NCI-H526 treated with DMSO at 0.1 percent for 48 hours (cell line): ENCODE measurements around the gene MAMDC4.

Experiments used
- DNase-seq: peaks from one replicate; lab custom pipeline; 2025; lab: John Stamatoyannopoulos, UW

The MAMDC4 gene

DNA sequence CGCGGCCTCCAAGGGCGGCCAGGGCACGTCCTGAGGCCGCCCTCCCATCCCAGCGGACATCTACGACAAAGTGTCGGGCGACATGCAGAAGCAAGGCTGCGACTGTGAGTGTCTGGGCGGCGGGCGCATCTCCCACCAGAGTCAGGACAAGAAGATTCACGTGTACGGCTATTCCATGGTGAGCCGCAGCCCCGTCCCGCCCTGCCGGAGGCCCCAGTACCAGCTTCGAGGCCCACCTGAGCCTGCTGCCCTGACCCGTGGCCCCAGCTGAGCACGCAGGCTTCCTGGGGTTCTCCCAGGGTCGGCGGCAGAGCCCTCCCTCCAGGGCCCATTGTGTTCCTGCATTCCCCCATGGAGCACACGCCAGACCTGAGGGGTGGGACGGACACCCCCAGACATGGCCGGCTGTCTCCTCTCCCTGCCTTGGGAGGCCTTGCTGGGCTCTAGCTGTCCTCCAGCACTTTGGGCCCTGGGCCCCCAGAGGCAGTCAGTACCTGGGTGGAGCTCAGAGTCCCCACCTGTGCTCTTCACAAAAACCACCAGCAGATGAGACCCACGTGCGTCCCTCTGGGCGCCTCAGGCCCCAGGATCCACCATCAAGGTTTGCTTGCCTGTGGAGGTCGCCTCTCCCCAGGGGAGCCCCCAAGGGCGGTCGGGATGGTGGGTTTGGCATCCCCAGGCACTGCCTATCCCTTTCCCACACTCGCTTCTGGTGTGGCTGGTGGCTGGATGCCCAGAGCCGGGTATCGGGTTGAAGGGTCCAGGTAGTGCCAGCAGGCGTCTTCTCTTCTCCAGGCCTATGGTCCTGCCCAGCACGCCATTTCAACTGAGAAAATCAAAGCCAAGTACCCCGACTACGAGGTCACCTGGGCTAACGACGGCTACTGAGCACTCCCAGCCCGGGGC, 1.9 kb upstream of the MAMDC4 start:
- no peak for DNase-seq

DNA sequence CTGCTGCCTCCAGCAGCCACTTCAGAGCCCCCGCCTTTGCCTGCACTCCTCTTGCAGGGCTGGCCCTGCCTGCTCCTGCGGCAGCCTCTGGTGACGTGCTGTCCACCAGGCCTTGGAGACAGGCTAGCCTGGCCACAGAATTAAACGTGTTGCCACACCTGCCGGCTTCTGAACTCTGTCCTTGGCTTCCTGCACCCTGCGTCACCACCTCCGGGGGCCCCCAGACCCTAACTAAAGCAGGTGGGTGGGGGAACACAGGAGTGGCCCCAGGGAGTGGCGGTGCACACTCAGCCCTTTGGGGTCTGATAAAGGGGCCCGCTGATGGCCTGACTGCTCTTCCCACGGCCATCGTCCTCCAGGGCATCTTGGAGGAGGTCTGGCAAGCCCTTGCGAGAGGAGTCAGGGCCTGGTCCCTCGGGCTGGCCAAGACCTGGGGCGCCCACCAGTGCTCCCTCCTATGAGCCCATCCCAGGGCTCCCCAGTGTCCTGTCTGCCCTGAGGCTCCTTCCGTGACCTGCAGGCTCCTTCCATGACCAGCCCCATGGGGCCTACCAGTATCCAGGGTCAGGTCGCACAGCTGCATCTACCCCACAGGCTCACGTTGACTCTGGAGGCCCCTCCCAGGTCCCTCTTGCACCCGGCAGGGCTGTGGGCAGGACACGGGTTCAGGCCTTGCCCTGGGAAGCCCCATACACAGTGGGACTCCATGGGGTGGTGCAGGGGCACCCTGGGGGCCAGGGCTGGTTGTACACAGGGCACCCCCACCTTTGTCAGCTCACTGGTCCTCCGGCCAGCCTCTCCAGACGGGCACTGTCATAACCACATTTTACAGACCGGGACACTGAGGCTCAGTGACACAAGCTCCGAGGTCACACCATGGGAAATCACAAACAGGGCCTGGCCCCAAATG, 1.0 kb upstream of the MAMDC4 start:
- DNase-seq, result no peak

DNA sequence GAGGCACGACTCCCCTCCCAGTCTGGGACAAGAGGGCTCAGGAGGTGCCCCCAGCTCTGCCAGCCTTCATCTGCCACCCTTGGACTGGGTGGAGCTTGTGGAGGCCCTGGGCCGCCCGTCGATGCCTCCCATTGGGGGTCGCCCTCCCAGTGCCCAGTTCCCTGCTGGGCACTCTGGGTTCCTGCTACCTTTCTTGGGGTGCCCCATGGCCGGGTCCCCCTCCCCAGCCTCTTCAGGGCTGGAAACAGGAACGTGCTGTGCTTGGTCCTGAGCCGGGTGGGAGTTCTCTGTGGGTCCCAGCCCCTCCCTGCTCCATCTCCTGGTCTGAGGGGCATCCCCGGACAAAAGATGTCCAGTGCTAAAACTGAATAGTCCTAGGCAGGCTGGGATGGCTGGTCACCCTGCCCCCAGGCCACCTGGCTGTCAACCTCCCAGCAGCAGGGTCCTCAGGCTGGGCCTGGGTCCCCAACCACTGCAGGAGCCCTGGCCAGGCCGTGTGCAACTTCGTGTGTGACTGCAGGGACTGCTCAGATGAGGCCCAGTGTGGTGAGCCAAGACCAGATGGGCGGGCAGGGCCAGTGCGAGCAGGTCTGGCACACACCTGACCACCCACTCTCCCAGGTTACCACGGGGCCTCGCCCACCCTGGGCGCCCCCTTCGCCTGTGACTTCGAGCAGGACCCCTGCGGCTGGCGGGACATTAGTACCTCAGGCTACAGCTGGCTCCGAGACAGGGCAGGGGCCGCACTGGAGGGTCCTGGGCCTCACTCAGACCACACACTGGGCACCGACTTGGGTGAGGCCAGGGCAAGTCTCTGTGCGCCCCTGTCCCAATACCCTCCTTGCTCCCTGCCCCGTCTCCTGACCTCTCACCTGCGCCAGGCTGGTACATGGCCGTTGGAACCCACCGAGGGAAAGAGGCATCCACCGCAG, 784 bp downstream of the MAMDC4 start:
- no peak for DNase-seq

DNA sequence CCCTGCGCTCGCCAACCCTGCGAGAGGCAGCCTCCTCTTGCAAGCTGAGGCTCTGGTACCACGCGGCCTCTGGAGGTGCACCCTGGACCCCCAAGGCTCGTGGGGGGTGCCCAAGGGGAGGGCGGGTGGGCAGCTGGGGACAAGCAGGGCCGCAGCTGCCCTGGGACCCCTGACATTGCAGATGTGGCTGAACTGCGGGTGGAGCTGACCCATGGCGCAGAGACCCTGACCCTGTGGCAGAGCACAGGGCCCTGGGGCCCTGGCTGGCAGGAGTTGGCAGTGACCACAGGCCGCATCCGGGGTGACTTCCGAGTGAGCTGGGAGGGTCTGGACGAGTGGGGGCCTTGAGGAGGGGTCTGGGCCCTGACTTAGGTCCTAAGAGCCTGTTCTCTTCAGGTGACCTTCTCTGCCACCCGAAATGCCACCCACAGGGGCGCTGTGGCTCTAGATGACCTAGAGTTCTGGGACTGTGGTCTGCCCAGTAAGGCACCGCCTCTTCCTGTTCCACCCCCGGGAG, 1.5 kb downstream of the MAMDC4 start:
- DNase-seq, result no peak

DNA sequence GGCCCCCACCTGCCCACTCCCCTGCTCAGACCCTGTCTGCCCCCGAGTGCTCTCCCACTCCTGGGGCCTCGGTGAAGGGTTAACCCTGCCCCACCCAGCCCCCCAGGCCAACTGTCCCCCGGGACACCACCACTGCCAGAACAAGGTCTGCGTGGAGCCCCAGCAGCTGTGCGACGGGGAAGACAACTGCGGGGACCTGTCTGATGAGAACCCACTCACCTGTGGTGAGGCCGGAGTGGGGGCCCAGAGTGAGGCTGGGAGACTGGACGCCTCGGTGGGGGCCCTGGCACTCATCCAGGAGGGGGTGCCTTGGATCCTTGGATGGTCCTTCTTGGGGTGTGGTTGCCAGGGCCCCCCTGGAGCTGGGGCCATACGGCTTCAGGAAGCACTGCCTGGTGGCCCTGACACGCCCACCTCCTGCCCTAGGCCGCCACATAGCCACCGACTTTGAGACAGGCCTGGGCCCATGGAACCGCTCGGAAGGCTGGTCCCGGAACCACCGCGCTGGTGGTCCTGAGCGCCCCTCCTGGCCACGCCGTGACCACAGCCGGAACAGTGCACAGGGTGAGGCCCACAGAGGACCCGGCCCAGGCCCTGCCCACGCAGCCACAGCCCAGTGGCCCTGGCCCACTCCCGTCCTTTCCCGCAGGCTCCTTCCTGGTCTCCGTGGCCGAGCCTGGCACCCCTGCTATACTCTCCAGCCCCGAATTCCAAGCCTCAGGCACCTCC, 2.1 kb downstream of the MAMDC4 start:
- DNase-seq, result no peak

DNA sequence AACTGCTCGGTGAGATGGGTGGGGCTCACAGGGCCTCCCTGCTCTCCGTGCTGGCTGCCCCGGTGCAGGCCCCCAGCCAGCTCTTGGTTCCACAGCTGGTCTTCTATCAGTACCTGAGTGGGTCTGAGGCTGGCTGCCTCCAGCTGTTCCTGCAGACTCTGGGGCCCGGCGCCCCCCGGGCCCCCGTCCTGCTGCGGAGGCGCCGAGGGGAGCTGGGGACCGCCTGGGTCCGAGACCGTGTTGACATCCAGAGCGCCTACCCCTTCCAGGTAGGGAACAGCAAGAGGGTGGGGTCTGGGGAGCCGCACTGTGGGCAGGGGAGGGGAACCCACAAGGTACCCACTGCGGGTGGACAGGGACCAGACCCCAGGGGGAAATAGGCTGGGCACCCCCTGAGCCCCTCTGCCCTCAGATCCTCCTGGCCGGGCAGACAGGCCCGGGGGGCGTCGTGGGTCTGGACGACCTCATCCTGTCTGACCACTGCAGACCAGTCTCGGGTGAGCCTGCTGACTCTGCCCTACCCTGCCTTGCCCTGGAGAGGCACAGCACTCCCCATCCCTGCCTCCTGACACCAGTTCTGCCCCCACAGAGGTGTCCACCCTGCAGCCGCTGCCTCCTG, 2.8 kb downstream of the MAMDC4 start:
- DNase-seq, result no peak

DNA sequence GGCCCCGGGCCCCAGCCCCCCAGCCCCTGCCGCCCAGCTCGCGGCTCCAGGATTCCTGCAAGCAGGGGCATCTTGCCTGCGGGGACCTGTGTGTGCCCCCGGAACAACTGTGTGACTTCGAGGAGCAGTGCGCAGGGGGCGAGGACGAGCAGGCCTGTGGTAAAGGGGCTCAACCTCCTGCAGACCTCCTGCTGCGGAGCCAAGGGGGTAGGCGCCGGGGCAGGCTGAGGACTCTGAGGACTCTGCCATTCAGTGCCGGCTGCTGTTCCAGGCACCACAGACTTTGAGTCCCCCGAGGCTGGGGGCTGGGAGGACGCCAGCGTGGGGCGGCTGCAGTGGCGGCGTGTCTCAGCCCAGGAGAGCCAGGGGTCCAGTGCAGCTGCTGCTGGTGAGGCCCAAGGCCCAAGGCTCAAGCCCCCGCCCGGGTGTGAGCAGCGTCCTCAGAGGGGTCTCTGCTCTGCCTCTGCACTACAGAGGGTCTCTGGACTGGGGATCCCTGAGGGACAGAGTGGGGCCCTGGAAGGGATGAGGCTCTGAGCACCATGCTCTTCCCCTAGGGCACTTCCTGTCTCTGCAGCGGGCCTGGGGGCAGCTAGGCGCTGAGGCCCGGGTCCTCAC, 3.4 kb downstream of the MAMDC4 start:
- no peak for DNase-seq

DNA sequence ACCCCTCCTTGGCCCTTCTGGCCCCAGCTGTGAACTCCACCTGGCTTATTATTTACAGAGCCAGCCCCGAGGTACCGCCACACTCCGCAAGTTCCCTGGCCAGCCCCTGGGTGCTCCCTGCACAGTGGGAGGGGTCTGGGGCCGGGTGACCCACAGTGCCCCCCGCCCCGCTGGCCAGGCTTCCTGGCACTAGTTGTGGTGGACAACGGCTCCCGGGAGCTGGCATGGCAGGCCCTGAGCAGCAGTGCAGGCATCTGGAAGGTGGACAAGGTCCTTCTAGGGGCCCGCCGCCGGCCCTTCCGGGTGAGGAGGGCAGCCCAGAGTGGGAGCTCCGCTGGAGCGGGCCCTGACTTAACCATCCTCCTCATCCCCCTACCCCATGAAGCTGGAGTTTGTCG, 3.9 kb downstream of the MAMDC4 start:
- DNase-seq, result no peak

DNA sequence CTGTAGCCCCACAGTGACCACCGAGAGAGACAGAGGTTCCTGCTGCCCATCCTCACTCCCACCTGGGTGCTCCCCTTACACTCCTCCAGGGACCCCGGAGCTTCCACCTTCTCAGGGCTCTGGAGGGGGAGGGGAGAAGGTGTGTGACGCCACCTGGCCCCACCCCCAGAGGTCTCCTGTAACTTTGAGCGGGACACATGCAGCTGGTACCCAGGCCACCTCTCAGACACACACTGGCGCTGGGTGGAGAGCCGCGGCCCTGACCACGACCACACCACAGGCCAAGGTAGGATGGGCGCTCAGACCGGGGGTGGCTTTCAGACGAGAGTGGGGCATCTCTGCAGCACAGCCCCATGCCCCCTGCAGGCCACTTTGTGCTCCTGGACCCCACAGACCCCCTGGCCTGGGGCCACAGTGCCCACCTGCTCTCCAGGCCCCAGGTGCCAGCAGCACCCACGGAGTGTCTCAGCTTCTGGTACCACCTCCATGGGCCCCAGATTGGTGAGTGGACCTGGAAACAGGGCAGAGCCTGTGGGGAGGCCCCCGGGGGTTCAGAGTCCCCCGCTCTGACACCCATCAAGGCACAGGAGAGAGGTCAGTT, 4.5 kb downstream of the MAMDC4 start:
- no peak for DNase-seq

DNA sequence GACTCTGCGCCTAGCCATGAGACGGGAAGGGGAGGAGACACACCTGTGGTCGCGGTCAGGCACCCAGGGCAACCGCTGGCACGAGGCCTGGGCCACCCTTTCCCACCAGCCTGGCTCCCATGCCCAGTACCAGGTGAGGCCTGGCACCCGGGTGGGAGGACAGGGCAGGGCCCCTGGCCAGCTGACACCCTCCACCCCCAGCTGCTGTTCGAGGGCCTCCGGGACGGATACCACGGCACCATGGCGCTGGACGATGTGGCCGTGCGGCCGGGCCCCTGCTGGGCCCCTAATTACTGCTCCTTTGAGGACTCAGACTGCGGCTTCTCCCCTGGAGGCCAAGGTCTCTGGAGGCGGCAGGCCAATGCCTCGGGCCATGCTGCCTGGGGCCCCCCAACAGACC, 5.0 kb downstream of the MAMDC4 start:
- no peak for DNase-seq

DNA sequence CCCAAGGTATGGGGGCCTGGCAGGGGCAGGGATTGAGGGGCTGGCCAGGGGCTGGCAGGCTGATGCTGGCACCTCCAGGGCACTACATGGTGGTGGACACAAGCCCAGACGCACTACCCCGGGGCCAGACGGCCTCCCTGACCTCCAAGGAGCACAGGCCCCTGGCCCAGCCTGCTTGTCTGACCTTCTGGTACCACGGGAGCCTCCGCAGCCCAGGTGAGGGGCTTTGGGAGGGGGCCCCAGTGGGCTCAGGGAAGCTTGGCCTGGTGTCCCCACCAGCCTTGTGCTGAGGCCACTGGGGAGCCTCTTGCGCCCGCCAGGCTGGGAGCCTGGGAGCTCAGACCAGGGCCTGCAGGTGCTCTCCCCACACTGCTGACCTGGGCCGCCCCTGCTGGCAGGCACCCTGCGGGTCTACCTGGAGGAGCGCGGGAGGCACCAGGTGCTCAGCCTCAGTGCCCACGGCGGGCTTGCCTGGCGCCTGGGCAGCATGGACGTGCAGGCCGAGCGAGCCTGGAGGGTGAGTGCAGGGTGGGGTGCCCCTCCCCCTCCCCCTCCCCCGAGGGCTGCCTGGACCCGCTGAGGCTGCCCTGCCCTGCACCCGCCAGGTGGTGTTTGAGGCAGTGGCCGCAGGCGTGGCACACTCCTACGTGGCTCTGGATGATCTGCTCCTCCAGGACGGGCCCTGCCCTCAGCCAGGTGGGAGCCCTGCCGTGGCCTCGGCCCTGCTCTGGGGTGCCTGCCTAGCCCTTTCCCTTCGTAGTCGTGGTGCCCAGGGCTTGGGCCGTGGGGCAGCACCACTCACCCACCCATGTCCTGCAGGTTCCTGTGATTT, 5.7 kb downstream of the MAMDC4 start:
- no peak for DNase-seq

DNA sequence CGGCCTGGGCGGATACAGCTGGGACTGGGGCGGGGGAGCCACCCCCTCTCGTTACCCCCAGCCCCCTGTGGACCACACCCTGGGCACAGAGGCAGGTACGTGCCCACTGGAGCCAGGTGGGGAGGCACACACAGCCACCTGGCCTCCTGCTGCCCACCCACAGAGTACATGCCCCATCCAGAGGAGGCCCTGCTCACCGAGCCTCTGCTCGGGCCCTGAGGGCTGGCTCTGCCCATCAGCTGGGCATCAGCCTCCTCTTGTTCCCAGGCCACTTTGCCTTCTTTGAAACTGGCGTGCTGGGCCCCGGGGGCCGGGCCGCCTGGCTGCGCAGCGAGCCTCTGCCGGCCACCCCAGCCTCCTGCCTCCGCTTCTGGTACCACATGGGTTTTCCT, 6.3 kb downstream of the MAMDC4 start:
- DNase-seq, result no peak

DNA sequence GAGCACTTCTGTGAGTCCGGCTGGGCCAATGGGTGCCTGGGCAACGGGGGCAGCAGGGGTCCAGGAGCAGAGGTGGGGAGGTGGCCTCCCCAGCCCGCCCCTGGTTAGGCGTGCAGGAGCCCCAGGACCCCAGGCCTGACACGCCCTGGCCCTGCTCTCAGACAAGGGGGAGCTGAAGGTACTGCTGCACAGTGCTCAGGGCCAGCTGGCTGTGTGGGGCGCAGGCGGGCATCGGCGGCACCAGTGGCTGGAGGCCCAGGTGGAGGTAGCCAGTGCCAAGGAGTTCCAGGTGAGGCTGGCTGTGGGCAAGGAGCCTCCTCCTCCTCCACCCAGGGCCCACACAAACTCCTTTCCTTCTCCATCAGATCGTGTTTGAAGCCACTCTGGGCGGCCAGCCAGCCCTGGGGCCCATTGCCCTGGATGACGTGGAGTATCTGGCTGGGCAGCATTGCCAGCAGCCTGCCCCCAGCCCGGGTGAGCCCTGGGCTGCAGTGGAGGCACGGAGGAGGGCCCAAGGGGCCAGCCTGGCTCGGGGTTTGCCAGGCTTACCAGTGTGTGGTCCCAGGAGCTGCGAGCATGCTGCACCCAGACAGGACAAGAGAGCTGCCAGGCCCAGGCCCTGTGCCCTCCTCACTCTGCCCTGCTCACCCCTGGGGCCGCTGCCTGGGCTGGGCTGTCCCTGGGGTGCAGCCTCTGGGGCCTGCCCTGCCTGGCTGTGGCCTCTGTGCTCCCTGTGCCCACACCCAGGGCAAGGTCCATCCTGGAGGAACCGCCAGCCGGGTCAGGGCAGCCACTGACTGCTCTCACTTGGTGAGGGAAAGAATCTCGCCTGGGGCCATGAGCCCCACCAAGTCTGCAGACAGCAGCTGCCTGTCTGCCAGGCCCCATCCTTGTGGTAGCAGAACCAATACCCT, 7.0 kb downstream of the MAMDC4 start:
- no peak for DNase-seq

DNA sequence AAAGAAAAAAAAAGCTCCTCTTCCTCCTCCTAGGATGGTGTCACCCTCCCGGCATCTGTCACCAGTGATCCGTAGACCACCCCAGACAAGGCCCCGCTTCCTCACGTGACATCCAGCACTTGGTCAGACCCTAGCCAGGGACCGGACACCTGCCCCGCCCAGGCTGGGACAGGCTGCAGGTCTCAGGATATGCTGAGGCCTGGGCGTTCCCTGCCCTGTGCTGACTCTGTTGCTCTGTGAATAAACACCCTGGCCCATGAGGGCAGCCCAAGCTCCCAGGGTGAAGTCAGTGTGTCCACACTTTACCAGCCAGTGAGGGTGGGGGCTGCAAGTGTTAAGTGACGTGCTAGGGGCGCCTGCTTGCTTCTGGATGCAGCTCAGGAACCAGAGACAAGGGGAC, 8.4 kb downstream of the MAMDC4 start:
- DNase-seq, result no peak

DNA sequence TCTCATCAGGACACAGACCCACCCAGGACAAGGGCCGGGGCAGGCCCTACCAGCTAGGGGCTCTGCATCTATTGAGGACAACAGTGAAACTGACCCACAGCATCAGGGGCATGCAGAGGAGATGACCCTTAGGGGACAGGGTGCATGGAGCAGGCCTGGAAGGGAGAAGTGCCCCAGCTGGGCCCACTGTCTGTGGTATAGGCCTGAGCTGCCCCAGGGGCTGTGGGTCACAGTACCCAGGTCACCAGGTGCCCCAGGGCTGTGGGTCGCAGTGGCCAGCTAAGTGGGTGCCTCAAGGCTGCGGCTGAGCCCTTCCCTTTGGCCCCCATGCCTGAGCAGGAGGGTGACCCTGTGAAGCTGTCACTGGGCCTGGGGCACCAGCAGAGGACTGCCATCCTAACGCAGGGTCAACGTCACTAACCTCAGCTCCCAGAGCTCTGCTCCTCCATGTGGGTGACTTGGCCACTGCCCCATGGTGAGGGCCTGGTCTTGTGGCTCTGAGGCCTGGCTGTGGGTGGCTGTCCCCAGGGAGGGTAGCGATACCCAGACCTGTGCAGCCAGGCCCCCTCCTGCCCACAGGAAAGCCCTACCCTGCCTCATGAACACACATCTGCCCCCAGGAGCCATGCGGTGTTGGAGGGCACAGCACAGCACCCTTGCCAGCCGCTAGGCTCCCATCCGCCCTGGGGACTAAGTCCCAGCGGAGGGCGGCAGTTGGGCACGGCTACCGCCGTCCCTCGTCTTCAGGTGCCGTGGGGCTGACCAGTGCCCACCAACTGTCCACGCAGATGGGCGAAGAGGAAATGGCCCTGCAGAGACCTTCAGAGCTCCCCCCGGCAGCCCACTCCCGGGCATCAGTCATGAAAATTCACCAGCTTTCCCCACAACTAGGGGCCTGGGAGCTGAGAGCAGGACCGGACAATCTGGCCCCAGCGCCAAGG, 9.1 kb downstream of the MAMDC4 start:
- no peak for DNase-seq

DNA sequence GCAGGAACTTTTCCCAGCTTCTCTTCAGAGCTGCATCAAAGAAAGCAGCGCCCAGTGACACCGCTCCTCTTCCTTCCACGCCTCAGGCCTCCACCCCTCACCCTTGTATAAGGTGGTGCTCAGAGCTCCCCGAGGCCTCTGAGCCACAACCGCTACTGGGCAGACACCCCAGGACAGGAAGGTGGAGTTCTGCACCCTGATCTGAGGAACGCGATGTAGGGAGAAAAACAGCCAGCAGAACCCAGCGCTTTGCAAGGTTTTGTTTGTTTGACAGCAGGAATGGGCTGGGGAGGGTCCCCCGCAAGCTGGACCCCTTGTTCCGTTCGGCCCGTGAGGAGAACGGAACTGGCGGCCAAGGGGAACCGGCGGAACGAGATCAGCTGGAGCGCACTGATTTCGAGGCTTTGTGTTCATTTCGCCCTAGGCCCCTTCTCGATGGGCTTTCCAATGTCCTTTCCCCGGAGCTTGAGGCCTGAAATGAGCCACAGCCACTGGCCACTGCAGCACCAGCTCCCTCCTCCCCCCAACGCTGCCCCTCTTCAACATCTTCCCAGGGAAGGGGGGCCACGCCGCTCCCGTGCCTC, 9.8 kb downstream of the MAMDC4 start:
- DNase-seq, result no peak
